Stimulated activated CD4-positive, alpha-beta T cell treated with anti-CD3 and anti-CD28 coated beads, Interleukin-12 subunit alpha, Interleukin-12 subunit beta, amount 100 ng/mL, for 4 hours (primary cell): ENCODE data around the gene CACNB4.
"Not testable (repeated sequence)": the region's sequence is repeated elsewhere in the genome, so short reads cannot be mapped to it uniquely, and the experiment has no call there.

ENCODE experiments used
- DNase-seq: peaks from one replicate; pipeline ENCODE4 v3.0.0-alpha.2; 2020

The CACNB4 gene

DNA sequence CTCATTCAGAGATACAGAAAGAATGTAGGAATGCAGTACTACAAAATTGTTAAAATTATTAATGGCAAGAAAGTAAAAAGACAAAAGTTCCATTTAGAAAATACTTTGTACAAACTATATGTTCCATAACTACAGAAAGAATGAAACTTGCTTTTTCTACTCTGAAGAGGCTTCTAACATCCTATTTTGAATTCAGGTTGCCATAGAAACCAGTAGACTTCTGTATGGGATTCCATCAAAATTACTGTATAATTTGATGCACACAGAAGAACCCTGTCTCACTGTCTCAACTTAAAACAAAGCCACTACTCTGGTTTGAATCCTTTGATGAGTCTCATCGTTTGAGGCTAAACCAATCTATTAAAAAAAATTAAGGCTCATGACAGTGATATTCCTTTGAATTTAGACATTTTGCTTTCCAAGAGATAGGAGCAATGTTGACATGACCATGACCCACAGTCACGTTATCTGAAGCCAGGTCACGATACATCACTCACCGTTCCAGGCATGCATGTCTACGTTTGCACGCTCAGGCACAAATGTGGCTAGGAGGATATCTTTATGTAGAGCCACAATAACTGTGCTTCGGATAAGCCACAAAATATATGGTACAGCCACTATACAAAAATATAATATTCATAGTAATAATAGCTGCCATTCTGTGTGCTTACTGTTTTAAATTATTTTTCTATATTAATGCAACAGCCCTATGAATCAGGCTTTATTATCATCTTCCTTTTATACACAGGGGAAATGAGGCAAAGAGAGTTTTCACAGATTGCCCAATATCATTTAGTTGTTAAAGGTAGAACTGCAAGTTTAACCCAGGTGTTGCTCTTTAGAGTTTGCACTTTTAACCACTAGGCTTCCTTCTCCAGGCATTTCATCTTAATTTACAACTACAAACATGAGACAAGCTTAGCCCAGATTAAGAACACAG is 82.4 kb downstream of the CACNB4 start:
- DNase-seq = no peak

DNA sequence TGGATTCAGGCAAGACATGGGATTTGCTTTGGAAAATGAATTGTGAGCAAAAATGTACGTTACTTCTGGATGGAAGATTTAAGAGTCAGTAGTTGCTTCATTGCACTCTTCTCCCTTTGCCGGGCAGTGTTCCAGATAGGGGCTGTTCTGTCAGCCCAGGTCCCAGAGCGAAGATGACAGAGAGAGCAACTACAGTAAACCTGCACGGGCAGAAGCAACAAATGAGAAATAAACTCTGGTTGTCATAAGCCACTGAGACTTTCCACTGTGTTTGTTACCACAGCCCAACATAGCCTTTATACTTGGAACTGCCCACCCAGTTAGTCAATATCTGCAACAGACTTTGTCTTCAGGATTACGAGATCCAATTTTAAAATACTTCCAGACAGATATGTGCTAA is 83.3 kb downstream of the CACNB4 start:
- DNase-seq = no peak

DNA sequence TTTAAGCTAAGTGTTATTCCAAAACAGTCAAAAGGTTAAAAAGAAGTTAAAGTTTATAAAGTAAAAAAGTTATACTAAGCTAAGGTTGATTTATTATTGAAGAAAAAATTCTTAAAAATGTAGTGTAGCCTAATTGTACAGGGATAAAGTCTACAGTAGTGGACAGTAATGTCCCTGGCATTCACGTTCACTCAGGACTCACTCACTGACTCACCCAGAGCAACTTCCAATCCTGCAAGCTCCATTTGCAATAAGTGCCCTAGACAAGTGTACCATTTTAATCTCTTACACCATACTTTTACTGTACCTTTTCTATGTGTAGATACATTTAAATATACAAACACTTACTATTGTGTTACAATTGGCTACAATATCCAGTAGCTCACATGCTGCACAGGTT is 86.1 kb downstream of the CACNB4 start:
- DNase-seq = no peak

DNA sequence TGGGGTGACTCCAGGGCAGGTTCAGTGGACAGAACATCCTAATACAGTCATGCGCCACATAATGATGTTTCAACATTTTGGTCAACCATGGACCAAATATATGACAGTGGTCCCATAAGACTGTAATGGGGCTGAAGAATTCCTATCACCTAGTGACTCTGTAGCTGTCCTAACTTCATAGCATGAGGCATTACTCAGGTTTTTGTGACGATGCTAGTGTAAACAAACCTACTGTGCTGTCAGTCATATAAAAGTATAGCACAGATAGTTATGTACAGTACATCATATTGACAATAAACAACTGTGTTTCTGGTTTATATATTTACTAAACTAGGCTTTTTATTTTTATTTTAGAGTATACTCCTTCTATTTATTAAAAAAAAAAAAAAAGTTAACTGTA is 87.1 kb downstream of the CACNB4 start:
- DNase-seq = no peak

DNA sequence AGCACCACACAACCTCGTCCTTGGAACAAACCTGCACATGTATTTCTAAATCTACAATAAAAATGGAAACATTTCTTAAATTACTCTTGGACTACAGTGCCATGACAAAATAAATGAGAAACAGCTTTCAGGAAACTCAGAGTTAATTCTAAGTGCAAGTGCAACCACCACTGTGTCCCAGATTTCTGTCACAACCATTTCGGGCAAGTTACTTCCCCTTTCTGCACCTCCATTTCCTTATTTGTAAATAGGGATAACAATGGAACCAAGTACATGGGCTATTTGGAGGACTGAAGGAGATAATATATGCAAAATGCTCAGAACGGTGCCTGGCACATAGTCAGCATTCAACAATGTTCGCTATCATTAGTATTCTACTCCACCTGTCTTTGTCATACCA is 93.2 kb downstream of the CACNB4 start:
- DNase-seq = no peak

DNA sequence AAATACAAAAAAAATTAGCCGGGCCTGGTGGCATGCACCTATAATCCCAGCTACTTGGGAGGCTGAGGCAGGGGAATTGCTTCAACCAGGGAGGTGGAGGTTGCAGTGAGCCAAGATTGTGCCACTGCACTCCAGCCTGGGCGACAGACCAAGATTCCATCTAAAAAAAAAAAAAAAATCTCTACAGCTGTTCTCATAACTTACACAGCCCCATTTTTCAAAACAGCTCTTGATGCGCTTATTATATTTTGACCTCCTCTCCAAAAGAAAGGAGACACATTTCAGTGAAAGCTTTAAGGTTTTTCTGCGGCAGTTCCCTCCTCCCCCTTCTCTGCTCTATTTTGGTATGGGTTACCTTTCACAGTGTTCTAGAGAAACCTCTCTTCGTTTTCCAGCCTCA is 95.6 kb downstream of the CACNB4 start:
- DNase-seq = not testable (repeated sequence)

DNA sequence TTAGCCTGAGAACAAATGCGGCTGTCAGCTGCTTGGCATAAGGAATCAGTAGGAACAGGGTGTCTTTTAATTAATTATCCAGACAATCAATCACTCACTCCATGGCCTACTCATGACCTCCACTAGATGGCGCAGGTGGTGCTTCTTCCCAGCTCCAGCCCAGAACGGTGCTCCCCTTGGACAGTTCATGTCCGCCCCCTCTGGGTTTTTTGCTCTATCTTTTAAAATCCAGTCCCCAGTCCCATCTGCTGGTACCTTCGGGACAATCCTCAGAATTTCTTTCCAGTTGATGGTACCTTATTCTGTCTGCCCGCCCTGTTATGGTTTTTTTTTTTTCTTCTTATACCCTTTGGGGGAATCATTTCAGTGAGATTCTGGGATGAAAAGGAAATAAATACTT is 99.8 kb downstream of the CACNB4 start:
- peak; percentile 20 for DNase-seq

DNA sequence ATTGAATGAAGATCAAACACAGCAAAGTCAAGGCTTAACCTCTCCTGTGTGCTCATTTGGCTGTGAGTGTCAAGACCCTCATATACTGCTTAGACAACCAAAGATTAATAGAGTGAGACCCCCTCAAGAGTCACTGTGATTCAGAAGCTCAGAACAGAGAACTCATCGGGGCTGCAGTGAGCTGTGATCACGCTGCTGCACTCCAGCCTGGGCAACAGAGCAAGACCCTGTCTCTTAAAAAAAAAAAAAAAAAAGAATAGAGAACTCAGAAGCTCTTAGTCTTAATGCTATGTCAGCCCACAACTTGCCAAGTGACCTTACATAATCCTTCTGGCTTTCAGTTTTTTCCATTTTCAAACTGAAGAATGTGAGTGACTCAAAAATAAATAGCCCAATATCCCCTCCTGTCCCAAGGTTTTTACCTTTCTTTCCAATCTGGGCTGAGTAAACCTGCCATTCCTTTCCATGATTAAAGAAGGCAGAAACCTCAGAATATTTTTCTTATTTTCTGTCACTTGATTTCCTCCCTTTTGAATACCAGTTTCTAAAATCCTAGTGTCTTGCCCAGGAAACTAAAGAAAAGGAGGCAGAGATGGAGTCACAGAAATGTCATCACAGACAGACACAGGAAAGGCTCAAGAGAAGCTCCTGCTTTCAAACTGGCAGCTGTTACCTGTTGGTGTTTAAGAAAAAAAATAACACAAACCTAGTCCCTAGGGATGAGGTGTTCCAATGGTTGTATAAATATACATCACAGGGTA is 102.4 kb downstream of the CACNB4 start:
- no peak for DNase-seq

DNA sequence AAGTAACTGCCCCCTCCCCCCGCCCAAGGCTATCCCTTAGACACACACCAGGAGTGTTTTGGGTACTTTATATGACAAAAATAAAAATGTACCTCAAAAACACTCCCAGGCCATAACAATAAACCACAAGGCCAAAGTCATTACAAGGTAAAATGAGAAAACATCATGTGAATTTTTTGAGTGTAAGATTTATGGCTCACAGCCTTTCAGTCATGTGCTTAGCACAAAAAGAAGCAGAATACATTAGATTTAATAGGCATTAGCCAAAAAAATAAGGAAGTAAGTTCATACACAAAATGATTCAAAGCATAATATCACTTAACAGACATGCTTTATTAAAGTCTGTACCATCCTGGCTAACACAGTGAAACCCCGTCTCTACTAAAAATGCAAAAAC is 103.7 kb downstream of the CACNB4 start:
- no peak for DNase-seq

DNA sequence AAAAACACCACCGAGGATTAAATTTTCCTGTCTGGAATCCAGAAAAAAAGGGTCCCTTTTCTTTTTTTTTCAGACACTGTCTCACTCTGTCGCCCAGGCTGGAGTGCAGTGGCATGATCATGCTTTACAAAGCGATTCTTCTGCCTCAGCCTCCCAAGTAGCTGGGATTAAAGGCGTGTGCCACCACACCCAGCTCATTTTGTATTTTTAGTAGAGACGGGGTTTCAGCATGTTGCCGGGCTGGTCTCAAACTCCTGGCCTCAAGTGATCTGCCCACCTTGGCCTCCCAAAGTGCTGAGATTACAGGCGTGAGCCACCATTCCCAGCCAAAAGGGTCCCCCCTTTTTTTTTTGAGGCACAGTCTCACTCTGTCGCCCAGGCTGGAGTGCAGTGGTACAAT is 104.7 kb downstream of the CACNB4 start:
- DNase-seq = not testable (repeated sequence)

DNA sequence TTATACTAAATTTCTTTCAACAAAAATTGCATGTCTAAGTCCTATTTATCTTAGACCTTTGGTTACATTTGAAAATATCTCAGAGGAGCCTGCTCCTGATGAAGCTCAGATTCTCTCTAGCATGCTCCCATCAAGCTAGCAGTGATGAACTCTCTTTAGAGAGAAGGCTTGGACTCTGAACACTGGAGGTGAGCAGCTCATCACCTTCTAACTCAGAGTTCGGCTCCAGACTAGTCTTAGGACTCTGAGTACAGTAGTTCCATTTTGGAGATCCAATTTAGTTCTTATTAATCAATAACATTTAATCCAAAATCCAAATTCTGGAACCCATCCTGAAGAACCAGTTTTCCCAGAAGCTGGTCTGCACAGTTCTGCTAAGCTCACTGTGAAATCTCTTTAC is 107.8 kb downstream of the CACNB4 start:
- DNase-seq = no peak

DNA sequence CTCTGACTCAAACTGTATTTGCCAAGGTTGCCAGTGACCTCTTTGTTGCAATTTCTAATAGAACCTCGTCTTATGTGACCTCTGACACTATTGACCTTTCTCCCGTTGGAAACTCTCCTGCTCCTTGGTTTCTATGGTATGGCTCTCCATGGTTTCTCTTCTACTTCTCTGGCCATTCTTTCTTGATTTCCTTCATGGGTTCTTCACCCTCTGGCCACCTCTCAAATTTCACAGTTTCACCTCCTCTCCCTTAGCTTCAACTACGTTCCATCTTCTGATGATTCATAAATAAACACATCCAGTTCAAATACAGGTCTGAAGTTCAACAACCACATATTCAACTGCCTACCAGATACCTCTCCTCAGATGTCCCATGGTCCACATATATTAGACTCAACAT is 109.5 kb downstream of the CACNB4 start:
- no peak for DNase-seq

DNA sequence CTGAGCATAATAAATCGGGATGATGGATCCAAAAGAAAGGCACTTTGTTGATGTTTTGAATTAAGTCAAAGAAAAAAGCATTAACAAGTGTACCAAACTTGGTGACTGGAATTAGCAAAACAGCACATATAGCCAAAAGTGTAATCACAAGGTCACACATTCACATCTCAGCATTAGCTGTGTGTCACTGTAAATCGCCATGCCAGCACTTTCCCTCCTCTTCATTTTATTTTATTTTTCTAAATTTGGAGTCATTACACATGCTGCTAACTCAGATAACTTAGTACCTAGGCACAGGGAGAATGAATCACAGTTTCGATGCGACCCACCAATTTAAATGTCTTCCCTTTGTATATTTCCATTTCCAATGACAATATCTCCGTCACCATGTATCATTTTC is 111.4 kb downstream of the CACNB4 start:
- no peak for DNase-seq

DNA sequence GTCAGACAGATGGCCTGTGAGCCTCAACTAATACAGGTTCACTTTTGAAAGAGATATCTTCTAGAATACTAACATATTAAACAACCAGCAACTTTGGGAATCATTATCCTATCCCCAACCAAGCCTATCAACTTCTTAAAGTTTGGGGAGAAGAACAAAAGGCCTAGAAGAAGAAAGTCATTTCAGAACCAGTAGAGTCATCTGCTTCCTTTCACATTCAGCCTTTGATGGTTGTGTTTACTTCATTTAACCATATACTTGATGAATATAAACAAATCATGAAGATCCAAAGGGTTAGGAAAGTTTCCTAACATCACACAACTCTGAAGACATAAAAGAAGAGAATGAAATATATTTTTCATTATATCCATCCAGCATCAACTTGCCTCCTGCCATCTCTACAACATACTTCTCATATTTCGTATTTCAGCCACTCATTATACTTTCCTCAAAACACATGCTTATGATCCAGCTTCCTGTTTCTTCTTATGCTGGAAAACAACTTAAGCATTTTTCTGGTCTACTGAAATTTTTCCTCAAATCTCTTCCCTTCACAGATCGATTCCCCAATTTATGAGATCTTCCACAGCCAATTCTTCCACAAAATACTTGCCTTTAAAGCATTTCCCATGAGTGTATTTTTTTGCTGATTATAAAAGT is 114.3 kb downstream of the CACNB4 start:
- no peak for DNase-seq

DNA sequence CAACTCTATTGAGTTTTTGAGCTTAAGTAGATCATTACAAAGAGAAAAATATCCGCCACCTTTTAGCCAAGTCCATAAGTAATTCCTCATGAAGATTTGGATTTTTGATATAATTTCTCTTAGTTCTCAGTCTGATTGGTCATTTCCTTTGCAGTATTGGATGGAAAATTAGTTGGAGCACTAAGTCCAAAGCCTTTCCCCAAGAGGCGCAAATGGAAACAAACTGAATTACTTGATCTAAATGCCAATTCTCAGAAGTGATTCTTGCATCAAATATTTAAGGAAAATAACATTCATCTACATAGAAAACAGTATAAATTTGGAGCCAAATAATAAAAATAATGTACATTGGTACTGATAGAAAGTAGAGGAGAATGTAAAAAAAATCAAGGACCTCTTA is 115.6 kb downstream of the CACNB4 start:
- no peak for DNase-seq

DNA sequence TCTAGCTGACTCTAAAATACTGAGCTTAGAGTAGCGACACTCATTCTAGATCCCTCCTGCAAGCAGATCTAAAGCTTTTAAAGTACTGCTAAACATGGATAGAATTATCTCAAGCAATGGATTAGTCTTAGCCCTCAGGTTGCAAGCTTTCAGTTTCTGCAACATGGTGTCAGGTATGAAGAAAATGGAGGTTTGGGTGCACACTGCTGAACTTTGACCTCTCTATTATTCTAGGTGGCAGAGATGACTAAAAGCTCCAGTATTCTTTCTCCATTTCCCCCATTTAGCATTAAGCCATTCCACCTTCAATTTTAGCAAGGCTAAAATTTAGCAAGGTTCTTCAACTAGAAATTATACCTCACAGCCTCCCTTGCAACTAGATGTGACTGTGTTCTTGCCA is 117.0 kb downstream of the CACNB4 start:
- no peak for DNase-seq

DNA sequence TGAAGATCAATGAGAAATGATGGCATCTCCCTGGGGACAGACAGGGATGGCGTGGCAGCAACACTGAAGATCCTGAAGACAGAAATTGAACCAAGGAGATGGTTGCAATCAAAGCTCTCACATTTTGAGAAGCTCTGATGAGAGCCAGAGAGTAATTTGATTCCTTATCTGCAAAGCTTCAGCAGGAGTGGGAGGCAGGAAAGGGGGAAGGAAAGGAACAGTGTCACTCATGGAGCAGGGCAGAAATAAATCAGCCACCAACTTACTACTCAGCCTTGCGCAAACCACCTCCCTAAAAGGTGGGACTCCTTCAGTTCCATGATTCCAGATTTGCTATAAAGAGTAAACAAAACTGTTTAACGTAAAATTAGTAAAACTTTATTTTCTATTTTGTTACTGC is 119.2 kb downstream of the CACNB4 start:
- DNase-seq = no peak

DNA sequence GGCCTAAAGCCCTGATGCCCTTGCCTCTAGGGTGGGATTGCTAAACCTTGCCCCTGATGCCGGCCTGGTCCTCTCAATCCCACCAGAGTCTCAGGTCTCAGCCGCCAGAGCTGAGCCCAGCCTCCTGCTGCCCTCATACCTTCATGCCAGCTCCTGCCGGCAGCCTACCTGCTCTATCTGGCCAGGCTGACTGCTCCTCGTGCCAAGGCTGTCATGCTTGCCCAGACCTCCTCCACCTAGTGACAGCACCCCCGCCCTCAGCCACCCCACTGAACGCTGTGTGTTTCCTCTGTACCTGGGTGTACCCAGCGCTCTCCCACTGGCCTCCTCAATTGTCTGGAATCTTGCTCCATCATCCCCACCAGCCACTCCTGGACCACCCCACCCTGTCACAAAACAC is 120.1 kb downstream of the CACNB4 start:
- no peak for DNase-seq

DNA sequence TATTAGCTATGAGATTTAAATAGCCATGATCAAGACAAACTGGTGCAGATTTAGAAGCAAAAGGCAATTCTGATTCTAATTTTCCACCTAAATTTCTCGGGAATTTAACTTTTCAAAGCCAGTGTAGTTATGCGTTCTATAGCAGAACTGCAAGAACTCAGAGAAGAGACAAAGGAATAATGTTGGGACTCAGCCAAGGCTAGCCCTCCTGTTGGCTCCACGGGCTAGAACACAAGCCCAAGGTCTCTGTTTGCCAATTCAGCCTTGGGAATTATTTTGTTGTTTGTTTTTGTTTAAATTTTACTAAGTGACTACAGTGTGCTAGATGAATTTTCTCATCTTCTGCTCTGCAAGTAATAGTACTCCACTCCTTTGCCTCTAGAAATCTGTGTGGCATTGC is 121.2 kb downstream of the CACNB4 start:
- DNase-seq = no peak

DNA sequence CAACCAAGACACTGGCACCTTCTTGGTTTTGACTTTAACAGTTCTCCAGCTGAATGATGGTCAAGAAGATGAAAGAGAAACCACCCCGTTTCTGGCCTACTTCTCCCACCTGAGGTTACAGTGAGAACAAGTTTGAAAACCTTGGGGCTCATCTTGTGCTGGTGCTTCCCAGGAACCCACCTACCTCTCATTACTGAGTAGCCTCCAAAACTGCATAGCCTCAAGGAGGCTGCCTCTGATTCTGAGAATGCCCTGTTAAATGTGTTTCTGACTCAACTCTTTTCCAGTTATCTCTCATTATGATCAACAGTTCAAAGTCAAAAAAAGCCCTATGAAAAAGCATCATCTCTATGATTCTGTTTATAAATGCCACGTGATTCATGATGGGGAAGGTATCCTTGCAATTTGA is 121.9 kb downstream of the CACNB4 start:
- no peak for DNase-seq

DNA sequence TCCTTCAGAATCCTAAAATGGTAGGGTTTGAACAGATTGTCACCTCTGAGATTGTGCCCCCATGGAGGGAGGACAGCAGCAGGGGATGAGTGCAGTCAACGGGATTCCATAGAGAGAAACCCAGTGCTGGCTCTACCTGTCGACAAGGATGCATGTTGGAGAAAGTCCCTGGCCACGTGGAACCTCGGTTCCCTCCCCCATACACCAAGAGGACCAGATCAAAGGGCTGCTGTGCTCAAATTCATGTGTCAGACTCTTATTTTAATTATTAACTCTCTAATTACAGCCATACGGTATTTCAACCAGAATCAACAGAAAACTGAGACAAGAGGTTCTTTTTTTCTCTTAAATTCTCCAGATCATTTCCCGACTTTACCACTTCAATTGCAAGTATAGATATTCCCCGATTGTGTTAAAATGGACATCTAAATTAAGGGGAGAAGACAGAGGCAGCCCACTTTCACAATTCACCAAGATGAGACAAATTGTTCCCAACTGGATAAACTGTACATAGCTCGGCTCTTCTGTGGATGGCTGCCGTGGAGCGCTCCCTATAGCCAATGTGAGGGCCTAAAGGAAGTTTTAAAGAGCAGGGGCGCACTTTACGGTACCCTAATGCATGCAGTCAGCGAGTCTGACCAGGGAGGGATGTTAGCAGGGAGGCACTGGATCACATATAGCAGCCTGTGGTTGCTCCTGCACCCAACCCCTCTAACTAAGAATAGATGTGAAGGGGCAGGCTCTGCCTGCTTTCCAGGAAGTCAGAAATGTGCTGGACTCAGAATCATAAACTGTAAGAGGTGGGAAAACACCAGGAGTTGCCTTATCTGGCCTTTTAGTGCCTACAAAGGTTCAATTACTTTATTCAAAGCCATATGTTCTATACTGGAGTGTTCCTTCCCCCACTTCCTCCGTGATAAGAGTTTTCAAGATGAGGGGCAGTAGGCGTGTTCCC is 123.1 kb downstream of the CACNB4 start:
- DNase-seq = no peak

DNA sequence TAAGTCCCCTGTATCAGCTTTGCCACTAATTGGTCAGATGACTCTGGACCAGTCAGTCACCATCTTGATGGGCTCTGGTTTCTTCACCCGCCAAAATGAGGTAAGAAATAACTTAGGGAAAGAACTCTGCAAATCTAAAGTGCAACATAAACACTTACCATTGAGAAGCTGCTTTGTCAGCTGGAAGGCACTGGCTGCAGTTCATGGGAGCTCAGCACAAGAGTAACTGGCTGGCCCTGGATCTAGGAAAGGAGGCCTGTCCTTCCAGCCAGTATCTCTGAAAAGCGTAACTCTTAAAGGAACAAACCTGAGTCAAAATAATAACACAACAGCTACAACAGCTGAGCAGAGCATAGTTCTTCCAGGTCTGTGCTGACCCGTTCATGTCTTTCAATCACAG is 123.9 kb downstream of the CACNB4 start:
- no peak for DNase-seq

DNA sequence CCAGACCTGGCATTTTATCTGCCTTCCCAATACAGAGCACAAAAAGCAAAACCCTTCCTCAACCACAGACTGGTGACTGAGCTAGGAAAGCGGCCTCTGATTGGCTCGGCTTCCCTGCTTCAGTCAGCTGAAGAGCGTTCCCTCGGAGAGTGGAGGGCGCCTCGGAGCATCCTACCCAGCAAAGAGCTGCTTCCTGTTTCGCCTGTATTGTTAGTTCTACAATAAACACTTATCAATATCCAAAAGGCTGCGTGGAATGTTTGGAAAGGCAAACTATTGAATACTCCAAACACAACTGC is 125.0 kb downstream of the CACNB4 start:
- no peak for DNase-seq
